GM18508 (cell line): Measurements from ENCODE around the gene CHN2.

Source experiments
- ATAC-seq: cut with Tn5 transposase; IDR thresholded peaks from one replicate; pipeline ENCODE4 v1.9.1; 2021; ENCODE audit warnings: moderate number of reproducible peaks; ENCODE audit not compliant: insufficient read depth, unreplicated experiment

CHN2 gene

GRCh38 chr7:29479301-29480200 is 285.0 kb downstream of the CHN2 start:
- ATAC-seq = no peak

DNA sequence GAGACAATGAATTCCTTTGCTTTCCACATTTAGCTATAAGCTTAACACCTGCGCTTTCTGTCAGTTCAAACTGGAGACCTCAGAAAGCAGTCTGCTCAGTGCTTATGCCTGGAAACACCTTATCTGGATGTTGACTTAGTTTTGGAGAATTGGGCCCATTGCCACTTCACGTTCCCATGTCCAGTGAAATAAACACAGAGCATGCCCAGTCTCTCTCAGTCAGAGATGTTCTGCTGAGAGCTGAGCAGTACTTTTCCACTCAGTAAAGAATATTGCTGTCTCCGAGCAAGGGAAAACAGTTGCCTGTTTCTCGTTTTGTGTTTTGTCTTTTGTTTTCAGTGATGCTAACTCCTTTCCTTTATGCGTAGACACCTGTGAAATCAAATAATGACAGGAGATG is 285.9 kb downstream of the CHN2 start:
- no peak for ATAC-seq

DNA sequence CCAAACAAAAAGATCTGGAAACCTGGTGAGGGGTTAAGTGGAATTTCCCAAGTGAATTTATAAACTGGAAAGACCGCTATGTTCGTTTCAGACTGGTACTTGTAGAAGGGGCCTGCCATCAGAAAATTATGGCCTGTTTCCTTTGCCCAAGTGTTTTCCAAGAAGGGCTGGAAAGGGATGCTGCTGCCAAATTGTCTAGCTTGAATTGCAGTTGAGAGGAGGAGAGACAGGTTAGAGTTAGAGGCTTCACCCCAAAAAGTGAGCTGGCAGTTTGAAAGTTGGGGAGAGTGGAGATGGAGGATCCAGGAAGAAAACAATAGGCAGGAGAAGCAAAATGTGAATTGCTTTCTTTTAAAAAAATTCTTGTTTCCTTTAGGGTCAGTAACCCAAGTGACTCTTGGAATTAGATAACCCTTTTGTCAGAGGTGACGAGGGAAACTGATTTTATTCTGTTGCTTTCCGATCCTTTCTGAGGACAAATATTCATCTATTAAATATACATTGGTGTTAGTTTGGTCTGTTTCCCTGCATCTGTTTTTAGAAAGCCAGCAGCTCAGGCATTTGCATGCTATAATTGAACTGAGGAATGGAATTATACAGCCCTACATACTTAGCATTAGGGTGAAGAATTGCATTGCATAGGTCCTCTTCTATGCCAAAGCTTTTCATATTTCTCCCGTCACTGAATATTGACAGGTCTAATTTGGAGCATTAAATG is 286.5 kb downstream of the CHN2 start:
- ATAC-seq = no peak

DNA sequence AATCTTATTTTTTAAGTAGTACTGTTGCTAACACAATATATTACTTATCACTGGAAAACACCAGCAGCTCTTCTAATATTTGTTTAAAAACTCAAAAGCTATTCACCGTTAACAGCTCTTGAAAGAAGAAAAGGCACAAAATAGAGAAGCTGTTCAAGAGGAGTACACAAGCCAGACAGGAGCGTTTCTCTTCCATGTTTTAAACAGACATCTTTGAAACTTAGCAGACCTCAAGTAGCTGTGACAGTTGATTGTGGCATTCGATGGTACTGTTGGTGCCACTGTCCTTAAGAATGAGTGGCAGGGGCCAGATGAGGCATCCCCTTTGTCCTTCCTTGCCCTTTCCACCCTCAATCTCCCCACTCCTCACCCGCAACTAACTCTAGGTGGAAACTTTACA is 287.5 kb downstream of the CHN2 start:
- ATAC-seq = no peak

GRCh38 chr7:29483219-29484104 is 288.9 kb downstream of the CHN2 start:
- ATAC-seq = no peak

DNA sequence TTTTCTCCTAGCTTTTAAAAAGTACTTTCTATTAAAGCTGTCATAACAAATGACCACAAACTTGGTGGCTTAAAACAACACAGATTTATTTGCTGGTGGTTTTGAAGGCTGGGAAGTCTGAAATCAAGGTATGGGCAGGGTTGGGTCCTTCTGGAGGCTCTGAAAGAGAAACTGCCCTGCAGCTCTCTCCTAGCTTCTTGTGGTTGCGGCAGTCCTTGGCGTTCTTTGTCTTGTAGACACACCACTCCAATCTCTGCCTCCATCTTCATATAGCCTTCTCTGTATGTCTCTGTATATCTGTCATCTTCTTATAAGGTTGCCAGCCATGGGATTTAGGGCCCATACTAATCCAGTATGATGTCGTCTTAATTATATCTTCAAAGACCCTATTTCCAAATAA is 289.7 kb downstream of the CHN2 start:
- no peak for ATAC-seq

DNA sequence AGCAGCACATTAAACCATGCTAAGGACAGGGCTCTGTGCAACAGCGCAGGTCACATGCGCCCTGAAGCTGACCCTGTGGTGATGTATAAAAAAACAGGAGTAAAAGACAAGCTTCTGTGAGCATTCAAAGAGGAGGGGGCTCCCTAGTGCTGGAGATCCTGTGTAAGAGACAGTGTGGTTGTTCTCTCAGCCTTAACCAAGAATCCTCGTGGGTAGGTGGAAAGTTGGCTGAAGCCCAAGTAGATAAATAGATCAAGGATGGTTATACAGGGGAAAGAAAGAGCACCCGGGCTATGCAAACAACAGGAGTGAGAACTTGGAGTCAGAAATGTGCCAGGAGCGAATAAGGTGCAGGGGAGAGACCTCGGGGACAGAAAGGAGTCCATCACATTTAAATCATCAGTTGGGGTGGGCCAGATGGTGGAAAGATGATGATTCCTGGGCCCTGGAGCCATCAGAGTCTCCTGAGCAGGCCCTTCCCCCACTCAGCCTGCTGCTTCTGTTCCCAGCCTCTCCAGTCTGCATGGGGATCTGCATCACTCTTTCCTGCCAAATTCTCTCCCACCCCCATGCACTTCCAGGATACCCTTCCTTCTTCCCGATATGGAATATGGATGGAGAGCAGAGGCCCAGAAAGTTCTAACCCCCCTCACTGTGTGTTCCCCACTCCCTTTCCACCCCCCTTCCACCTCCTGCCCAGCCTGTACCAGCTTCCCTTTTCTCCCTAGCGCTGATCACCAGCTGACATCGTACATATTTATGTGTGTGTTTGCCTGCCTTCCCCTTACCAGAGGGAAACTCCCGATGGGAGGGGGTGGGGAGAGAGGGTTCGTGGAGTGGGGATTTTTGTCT is 291.0 kb downstream of the CHN2 start:
- ATAC-seq = no peak

- no peak for ATAC-seq
Observed at GRCh38 chr7:29486191-29486700, 291.7 kb downstream of the CHN2 start.

DNA sequence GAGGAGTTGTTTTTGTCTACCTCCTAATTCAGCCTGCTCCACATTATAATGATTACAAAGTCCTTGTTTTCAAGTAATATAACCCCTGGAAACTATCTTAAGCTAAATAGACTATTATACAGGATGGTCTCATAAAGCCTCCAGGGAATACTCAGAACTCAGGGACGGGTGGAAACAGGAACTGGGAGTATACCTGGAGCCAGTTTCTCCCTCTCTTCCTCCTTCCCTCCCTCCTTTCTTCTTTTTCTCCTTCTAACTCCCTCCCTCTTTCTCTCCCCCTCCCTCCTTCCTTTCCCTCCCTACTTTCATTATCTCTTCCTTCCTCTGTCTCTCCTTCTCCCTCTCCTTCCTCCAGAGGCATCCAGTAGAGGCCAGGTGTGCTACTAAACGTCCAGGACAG is 292.8 kb downstream of the CHN2 start:
- no peak for ATAC-seq

GRCh38 chr7:29488203-29488970 is 293.8 kb downstream of the CHN2 start:
- ATAC-seq = no peak

DNA sequence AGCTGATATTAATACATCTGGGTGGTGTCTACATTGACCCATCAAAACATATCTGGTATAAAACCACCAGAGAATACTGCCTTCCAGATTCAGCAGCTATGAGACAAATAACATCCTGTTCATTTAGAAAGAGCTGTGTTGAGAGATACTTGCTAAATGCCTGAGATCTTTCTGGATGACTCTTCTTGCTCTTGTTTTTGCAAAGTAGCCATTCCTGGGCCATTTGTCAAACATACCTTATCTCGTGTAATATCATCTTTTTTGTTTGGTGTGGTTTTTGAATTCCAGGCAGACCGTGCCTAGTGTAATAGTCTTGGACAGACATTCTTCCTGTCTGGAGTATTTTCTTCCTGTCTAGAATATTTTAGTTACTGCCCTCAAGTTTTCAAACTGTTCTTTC is 294.4 kb downstream of the CHN2 start:
- ATAC-seq = no peak

- no peak for ATAC-seq
Observed at GRCh38 chr7:29490094-29490607, 295.6 kb downstream of the CHN2 start.

DNA sequence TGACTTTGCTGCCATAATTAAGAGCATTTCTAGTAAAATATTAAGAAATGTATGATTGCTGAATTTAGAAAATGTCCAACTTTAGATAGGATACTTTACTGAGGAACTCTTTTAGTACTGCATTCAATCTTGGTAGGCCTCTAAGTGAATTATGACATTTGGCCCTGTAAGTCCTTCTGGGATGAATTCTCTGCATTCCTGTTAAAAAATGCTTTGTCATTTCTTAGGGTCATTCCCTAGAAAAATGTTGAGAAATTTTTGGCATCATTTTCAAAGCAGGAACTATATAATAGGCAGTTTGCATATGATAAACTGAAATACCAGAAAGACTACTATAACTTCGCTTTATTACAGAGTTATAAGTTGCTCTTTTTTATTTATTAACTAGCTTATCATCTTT is 299.8 kb downstream of the CHN2 start:
- ATAC-seq = no peak

DNA sequence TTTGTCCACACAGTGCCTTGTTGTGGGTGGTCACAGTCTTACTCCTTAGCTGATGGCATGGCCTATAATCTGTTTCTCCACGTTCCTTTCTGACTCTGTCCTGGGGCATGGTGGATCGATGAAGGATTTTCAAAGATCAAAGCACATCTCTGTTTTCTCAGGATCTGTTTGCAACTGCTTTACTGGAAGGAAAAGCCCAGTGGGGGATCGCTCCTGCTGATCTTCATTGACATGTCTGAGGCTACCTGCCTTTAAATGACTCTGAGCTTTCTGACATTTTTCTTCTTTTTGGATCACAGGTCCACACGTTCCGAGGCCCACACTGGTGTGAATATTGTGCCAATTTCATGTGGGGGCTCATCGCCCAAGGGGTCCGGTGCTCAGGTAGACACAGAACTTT is 301.1 kb downstream of the CHN2 start:
- no peak for ATAC-seq

DNA sequence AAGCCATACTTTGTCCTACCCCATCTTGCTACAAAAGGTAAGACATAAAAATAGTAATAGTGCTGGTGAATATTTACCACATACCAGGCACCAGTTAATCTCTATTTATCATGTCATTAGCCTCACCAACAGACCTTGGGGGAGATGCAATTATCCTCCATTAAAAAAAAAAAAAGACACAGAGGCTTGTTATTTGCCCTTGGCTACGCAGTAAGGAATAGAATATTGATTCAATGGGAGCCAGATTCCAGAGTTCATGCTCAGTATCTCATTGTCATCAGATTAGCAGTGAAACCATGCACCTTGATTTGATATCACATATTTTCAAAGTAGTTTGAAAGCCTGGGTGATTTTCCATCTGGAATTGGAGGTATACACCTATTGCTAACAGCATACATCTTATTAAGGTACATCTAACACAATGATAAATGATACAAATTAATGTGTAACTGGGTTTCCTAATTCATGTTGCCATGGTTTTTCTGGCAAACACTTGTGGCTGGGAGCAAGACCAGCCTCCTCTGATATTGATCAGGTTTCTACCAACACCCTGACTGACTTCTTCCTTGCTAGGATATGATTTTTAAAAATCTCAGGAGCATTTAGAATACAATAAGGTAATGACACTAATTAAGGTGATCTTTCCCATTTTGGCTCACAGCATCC is 301.9 kb downstream of the CHN2 start:
- ATAC-seq = no peak

- ATAC-seq = no peak
Observed at GRCh38 chr7:29499932-29500331, 305.4 kb downstream of the CHN2 start.

- ATAC-seq = no peak
Observed at GRCh38 chr7:29500719-29501118, 306.1 kb downstream of the CHN2 start.

- ATAC-seq = no peak
Observed at GRCh38 chr7:29502133-29502532, 307.6 kb downstream of the CHN2 start.
